Neural cell (in vitro differentiated cells): Measurements from ENCODE around the gene DCHS2.

ENCODE experiments used
- EP300 ChIP-seq: fragments of 450-650 bp; conservative IDR thresholded peaks from 2 replicates; pipeline ENCODE4 v1.6.1; 2014; ENCODE audit warnings: antibody characterized with exemption, mild to moderate bottlenecking, moderate library complexity; ENCODE audit not compliant: poor library complexity, severe bottlenecking
- EZH2 ChIP-seq: fragments of 200-600, 300-800 bp; shearing (Covaris generic), sonication (generic); IDR thresholded peaks from 2 replicates; pipeline ENCODE4 v1.6.1; 2014; ENCODE audit warnings: antibody characterized with exemption, low read length, borderline replicate concordance, mild to moderate bottlenecking; ENCODE audit not compliant: insufficient read depth, poor library complexity, severe bottlenecking
- POLR2AphosphoS5 ChIP-seq: IDR thresholded peaks from 2 replicates; pipeline ENCODE4 v1.6.1; 2012
- RAD21 ChIP-seq: fragments of 450-650 bp; conservative IDR thresholded peaks from 2 replicates; pipeline ENCODE4 v1.6.1; 2014; ENCODE audit warnings: antibody characterized with exemption, mild to moderate bottlenecking, moderate library complexity
- SMC3 ChIP-seq: fragments of 450-650 bp; conservative IDR thresholded peaks from 2 replicates; pipeline ENCODE4 v1.6.1; 2014; ENCODE audit warnings: antibody characterized with exemption, mild to moderate bottlenecking, moderate library complexity; ENCODE audit not compliant: poor library complexity
- TAF1 ChIP-seq: IDR thresholded peaks from 2 replicates; pipeline ENCODE4 v1.6.1; 2012; ENCODE audit warnings: low read depth
- TF ChIP-seq, protein P1 (sequence below): fragments of 450-650 bp; IDR thresholded peaks from 2 replicates; pipeline ENCODE4 v1.5.1; 2014; ENCODE audit warnings: antibody characterized with exemption, mild to moderate bottlenecking, moderate library complexity; ENCODE audit not compliant: poor library complexity, severe bottlenecking
- TF ChIP-seq, protein P2 (sequence below): IDR thresholded peaks from 2 replicates; pipeline ENCODE4 v1.6.1; 2012; ENCODE audit warnings: borderline replicate concordance

DNA sequence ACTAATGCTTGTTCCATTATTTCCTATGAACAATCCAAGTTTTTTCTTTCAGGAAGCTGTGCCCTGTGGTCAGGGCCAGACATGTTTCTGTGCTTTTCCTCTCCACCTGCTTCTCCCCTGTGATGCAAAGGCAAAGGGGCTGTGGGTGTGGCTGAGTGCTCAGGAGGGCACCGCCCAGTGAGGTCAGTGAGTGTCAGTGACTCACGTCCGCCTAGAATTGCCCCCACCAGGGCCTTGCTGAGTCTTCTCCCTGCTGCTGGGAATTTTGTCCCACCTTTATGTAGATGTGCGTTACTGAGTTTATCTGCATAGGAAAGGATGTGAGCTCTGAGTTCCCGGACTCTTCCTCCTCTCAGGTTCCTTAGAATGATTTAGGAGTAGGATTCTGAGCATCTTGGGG, 283.2 kb downstream of the DCHS2 start:
- TF ChIP-seq, protein P1, sequence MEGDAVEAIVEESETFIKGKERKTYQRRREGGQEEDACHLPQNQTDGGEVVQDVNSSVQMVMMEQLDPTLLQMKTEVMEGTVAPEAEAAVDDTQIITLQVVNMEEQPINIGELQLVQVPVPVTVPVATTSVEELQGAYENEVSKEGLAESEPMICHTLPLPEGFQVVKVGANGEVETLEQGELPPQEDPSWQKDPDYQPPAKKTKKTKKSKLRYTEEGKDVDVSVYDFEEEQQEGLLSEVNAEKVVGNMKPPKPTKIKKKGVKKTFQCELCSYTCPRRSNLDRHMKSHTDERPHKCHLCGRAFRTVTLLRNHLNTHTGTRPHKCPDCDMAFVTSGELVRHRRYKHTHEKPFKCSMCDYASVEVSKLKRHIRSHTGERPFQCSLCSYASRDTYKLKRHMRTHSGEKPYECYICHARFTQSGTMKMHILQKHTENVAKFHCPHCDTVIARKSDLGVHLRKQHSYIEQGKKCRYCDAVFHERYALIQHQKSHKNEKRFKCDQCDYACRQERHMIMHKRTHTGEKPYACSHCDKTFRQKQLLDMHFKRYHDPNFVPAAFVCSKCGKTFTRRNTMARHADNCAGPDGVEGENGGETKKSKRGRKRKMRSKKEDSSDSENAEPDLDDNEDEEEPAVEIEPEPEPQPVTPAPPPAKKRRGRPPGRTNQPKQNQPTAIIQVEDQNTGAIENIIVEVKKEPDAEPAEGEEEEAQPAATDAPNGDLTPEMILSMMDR = no peak
- TF ChIP-seq, protein P2, sequence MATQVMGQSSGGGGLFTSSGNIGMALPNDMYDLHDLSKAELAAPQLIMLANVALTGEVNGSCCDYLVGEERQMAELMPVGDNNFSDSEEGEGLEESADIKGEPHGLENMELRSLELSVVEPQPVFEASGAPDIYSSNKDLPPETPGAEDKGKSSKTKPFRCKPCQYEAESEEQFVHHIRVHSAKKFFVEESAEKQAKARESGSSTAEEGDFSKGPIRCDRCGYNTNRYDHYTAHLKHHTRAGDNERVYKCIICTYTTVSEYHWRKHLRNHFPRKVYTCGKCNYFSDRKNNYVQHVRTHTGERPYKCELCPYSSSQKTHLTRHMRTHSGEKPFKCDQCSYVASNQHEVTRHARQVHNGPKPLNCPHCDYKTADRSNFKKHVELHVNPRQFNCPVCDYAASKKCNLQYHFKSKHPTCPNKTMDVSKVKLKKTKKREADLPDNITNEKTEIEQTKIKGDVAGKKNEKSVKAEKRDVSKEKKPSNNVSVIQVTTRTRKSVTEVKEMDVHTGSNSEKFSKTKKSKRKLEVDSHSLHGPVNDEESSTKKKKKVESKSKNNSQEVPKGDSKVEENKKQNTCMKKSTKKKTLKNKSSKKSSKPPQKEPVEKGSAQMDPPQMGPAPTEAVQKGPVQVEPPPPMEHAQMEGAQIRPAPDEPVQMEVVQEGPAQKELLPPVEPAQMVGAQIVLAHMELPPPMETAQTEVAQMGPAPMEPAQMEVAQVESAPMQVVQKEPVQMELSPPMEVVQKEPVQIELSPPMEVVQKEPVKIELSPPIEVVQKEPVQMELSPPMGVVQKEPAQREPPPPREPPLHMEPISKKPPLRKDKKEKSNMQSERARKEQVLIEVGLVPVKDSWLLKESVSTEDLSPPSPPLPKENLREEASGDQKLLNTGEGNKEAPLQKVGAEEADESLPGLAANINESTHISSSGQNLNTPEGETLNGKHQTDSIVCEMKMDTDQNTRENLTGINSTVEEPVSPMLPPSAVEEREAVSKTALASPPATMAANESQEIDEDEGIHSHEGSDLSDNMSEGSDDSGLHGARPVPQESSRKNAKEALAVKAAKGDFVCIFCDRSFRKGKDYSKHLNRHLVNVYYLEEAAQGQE = no peak
- no peak for TF ChIP-seq POLR2AphosphoS5
- TF ChIP-seq EP300 = no peak
- TF ChIP-seq RAD21 = no peak
- no peak for TF ChIP-seq EZH2
- no peak for TF ChIP-seq SMC3
- TF ChIP-seq TAF1 = no peak
